Endothelial cell of umbilical vein (primary cell): ENCODE measurements around the gene INTS7. TPM values are rescaled to one million over a fixed set of nuclear protein-coding genes. Genes with fewer than 3 reads are reported as not detected.

ENCODE experiments used
- BruUV-seq: library from RNA; stranded (reverse); fragments of 400-500 nt; replicated peaks from 2 replicates; lab custom pipeline; 2021; lab: Mats Ljungman, UMichigan
- CTCF ChIA-PET: fragments of 300-600, 350-600 bp; sonication (Branson Sonifier 250); formaldehyde crosslinking; loops from one replicate; lab custom pipeline; 2021; ENCODE audit warnings: antibody characterized with exemption, inconsistent platforms; lab: Charles Lee
- POLR2A ChIA-PET: fragments of 300-600, 350-600 bp; sonication (Branson Sonifier 250); formaldehyde crosslinking; loops from one replicate; lab custom pipeline; 2021; ENCODE audit warnings: antibody characterized with exemption, inconsistent platforms; lab: Charles Lee
- DNase-seq: peaks from one replicate; pipeline ENCODE4 v3.0.0-alpha.2; 2011; ENCODE audit warnings: low read depth, low spot score
- FAIRE-seq: peaks from 2 replicates; lab custom pipeline; 2011; peaks lifted over from hg19 to GRCh38; lab: Jason Lieb, UNC
- H2AFZ ChIP-seq: 2 replicates; pipeline ENCODE4 v1.6.0; 2012; ENCODE audit warnings: low read depth, low read length, control low read depth, inconsistent platforms
- H3K27ac ChIP-seq: 2 replicates; pipeline ENCODE4 v1.5.1; 2011; ENCODE audit warnings: low read depth, mild to moderate bottlenecking, control low read depth, low read length, moderate library complexity; ENCODE audit not compliant: insufficient read depth
- H3K27me3 ChIP-seq, 2 experiments: 2 replicates each; pipeline versions ENCODE4 v1.6.0 to v1.6.1; 2011; ENCODE audit warnings: low read length in 2 of 2, mixed read lengths in 1 of 2; ENCODE audit not compliant: control insufficient read depth in 2 of 2, insufficient read depth in 2 of 2
- H3K36me3 ChIP-seq, 2 experiments: 2 replicates in 1 of 2; 3 replicates in 1 of 2; pipeline ENCODE4 v1.5.1; 2011; ENCODE audit warnings: low read length in 2 of 2, mild to moderate bottlenecking in 1 of 2, moderate library complexity in 1 of 2; ENCODE audit not compliant: control insufficient read depth in 2 of 2, insufficient read depth in 2 of 2; ENCODE audit errors: extremely low read depth in 1 of 2
- H3K4me1 ChIP-seq: 3 replicates; pipeline ENCODE4 v1.5.1; 2011; ENCODE audit warnings: mild to moderate bottlenecking, low read length; ENCODE audit not compliant: control insufficient read depth, insufficient read depth; ENCODE audit errors: extremely low read depth
- H3K4me2 ChIP-seq: 2 replicates; pipeline ENCODE4 v1.6.1; 2011; ENCODE audit warnings: low read length, control low read depth, mixed read lengths; ENCODE audit not compliant: insufficient read depth
- H3K4me3 ChIP-seq, 3 experiments: fragments of 200-600 bp in 1 of 3; sonication (generic), shearing (Covaris generic) in 1 of 3; replicated peaks in 1 of 3; 2 replicates each; pipeline ENCODE4 v1.5.1; 2011 to 2016; ENCODE audit warnings: control low read depth in 3 of 3, low read length in 3 of 3, mild to moderate bottlenecking in 2 of 3, inconsistent platforms in 1 of 3, low read depth in 1 of 3, moderate library complexity in 1 of 3; ENCODE audit not compliant: insufficient read depth in 1 of 3
- H3K79me2 ChIP-seq: 2 replicates; pipeline ENCODE4 v1.6.0; 2012; ENCODE audit warnings: low read length, inconsistent platforms; ENCODE audit not compliant: control insufficient read depth, insufficient read depth
- H3K9ac ChIP-seq: replicated peaks from 2 replicates; pipeline ENCODE3; 2011; ENCODE audit warnings: low read length, control low read depth; ENCODE audit not compliant: insufficient read depth; ENCODE audit errors: extremely low read depth
- H3K9me1 ChIP-seq: replicated peaks from 3 replicates; pipeline ENCODE4 v1.6.0; 2011; ENCODE audit warnings: mild to moderate bottlenecking, low read length; ENCODE audit not compliant: control insufficient read depth, insufficient read depth; ENCODE audit errors: extremely low read depth
- H3K9me3 ChIP-seq: replicated peaks from 2 replicates; pipeline ENCODE4 v1.5.1; 2012; ENCODE audit warnings: low read length, inconsistent platforms; ENCODE audit not compliant: control insufficient read depth, insufficient read depth
- H4K20me1 ChIP-seq: replicated peaks from 2 replicates; pipeline ENCODE3; 2011; ENCODE audit warnings: mild to moderate bottlenecking, low read length; ENCODE audit not compliant: control insufficient read depth, insufficient read depth; ENCODE audit errors: extremely low read depth
- CTCF ChIP-seq, 2 donors: IDR thresholded peaks; 1 replicate in 1 of 2; 2 replicates in 1 of 2; pipeline ENCODE4 v1.5.1; 2011; ENCODE audit warnings: low read length in 2 of 2, mild to moderate bottlenecking in 2 of 2, moderate library complexity in 2 of 2, control low read depth in 1 of 2, inconsistent platforms in 1 of 2, low read depth in 1 of 2; ENCODE audit not compliant: insufficient read depth in 1 of 2; ENCODE audit errors: extremely low read depth in 1 of 2
- EZH2 ChIP-seq: IDR thresholded peaks from 2 replicates; pipeline ENCODE4 v1.6.1; 2012; ENCODE audit warnings: borderline replicate concordance, low read depth, mild to moderate bottlenecking, moderate library complexity, low read length, inconsistent platforms; ENCODE audit not compliant: severe bottlenecking
- FOS ChIP-seq: IDR thresholded peaks from 2 replicates; pipeline ENCODE4 v1.6.1; 2011; ENCODE audit warnings: mild to moderate bottlenecking, low read length, moderate library complexity, borderline replicate concordance; ENCODE audit not compliant: insufficient read depth
- GATA2 ChIP-seq: IDR thresholded peaks from 2 replicates; pipeline ENCODE4 v1.7.0; 2011; ENCODE audit warnings: low read depth, mild to moderate bottlenecking, moderate library complexity, mixed read lengths, low read length; ENCODE audit not compliant: insufficient read length, insufficient read depth
- JUN ChIP-seq: IDR thresholded peaks from 2 replicates; pipeline ENCODE4 v1.6.1; 2011; ENCODE audit warnings: borderline replicate concordance, low read depth; ENCODE audit not compliant: insufficient read length, insufficient read depth
- MAX ChIP-seq: IDR thresholded peaks from 2 replicates; pipeline ENCODE4 v1.6.1; 2011; ENCODE audit not compliant: insufficient read depth, insufficient read length
- MYC ChIP-seq: IDR thresholded peaks from one replicate; pipeline ENCODE4 v1.6.1; 2011; ENCODE audit warnings: mild to moderate bottlenecking, low read depth, low read length
- POLR2A ChIP-seq: IDR thresholded peaks from 2 replicates; pipeline ENCODE4 v1.6.1; 2012; ENCODE audit warnings: low read depth, mild to moderate bottlenecking, control low read depth, low read length
- POLR2AphosphoS5 ChIP-seq: IDR thresholded peaks from 2 replicates; pipeline ENCODE4 v1.6.1; 2012; ENCODE audit warnings: low read depth, mild to moderate bottlenecking, control low read depth, low read length, moderate library complexity; ENCODE audit not compliant: insufficient read depth
- dilution Hi-C: fragments of 300-500 bp; cut with MboI; formaldehyde crosslinking; loops from one replicate; pipeline ENCODE4 v1.15.0; 2019; ENCODE audit warnings: low sequenced_read_pairs; ENCODE audit not compliant: extremely low pct_ligation_motif_present
- intact Hi-C: fragments of 100-400 bp; cut with micrococcal nuclease; formaldehyde crosslinking; loops from one replicate; pipeline ENCODE4 v1.10.0; 2022
- polyA plus RNA-seq, 4 experiments: library from polyadenylated mRNA; depleted of rRNA in 3 of 4; stranded (reverse) in 3 of 4; unstranded in 1 of 4; fragments of >200 nt; gene quantifications; 2 replicates each; pipeline versions ENCODE4 v1.2.1 to v1.2.3, GENCODE V29; 2011 to 2012; ENCODE audit warnings: missing spikeins in 1 of 4
- total RNA-seq: library from RNA; stranded (reverse); gene quantifications from 2 replicates; pipeline ENCODE4 v1.2.3, GENCODE V29; 2021

The INTS7 gene
- total and polyA plus RNA-seq, 2 donors (not counting 3 experiments of a cell fraction or from before 2014, with no cell fraction given): 9.1 to 18.1 TPM

- dilution Hi-C loops: no loop called here
- Histone ChIP-seq H3K27ac (no peak overlapping the region), H3K9me3 (no peaks in the 10 kb centered on the region), H2AFZ (no peak overlapping the region), H3K4me1 (no peaks in the 10 kb centered on the region), H3K4me3 (no peak overlapping the region), H3K9me1 (no peaks in the 10 kb centered on the region), H3K36me3 (no peaks in the 10 kb centered on the region), H3K79me2 (peaks cover 34% of the 10 kb centered on the region), H4K20me1 (no peaks in the 10 kb centered on the region), H3K4me2 (no peak overlapping the region), H3K9ac (no peak overlapping the region), H3K27me3 (no peaks in the 10 kb centered on the region)
- TF ChIP-seq FOS: no peak
- no peak for TF ChIP-seq POLR2AphosphoS5
- no peak for TF ChIP-seq JUN
- no peak for TF ChIP-seq MAX
- TF ChIP-seq POLR2A: no peak
- no peak for TF ChIP-seq GATA2
- TF ChIP-seq MYC: no peak
- TF ChIP-seq EZH2: no peak
- TF ChIP-seq CTCF (IDR thresholded peaks at IDR 0.05; ENCODE audit: extremely low read depth in 1 of 2, insufficient read depth in 1 of 2, low read depth in 1 of 2, low read length in 2 of 2): no peak
- FAIRE-seq (no peak), DNase-seq (no peak)
- ChIA-PET POLR2A (no interaction called here), CTCF (interaction anchor here (0.6 to 1.9 kb wide), 5 partner anchors 9 to 773 kb away, joined by 3 to 9 read pairs (median 3); partner anchors contain the start of genes DTL and INTS7)
- no TSS peak for BruUV-seq
- intact Hi-C loops: no loop called here
These were observed 13.8 kb downstream of the INTS7 start for GRCh38 chr1:212021563-212021962.
